NCI-H2029 treated with DMSO at 0.1 percent for 48 hours (cell line): Measurements from ENCODE around the gene MOCS1.

Source experiments
- DNase-seq: peaks from one replicate; lab custom pipeline; 2025; lab: John Stamatoyannopoulos, UW

MOCS1 gene

GRCh38 chr6:39902786-39903465, 31.3 kb downstream of the MOCS1 start:
- no peak for DNase-seq

DNA sequence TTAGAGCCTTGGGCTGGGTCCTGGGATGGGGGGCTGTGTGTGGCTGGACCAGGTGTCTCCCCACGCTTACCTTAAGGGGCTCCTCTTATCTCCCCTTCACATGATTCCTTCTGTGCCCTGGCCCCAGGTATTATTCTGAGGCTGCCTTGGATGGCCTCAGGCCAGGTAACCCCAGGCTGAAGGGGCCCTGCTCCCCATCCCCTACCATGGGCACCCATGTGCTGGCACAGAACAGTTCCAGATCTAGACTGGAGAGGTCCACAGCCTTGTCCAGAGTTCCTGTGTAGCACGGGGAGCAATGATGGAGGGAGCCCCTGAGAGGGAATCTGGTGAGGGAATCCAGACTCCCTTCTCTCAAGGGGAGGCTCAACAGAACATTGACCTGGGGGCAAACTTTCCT, 32.1 kb downstream of the MOCS1 start:
- DNase-seq, result no peak

- no peak for DNase-seq
These were observed 32.6 kb downstream of the MOCS1 start for GRCh38 chr6:39901670-39902069.

- DNase-seq, result no peak
These were observed 33.1 kb downstream of the MOCS1 start for GRCh38 chr6:39901116-39901655.

DNA sequence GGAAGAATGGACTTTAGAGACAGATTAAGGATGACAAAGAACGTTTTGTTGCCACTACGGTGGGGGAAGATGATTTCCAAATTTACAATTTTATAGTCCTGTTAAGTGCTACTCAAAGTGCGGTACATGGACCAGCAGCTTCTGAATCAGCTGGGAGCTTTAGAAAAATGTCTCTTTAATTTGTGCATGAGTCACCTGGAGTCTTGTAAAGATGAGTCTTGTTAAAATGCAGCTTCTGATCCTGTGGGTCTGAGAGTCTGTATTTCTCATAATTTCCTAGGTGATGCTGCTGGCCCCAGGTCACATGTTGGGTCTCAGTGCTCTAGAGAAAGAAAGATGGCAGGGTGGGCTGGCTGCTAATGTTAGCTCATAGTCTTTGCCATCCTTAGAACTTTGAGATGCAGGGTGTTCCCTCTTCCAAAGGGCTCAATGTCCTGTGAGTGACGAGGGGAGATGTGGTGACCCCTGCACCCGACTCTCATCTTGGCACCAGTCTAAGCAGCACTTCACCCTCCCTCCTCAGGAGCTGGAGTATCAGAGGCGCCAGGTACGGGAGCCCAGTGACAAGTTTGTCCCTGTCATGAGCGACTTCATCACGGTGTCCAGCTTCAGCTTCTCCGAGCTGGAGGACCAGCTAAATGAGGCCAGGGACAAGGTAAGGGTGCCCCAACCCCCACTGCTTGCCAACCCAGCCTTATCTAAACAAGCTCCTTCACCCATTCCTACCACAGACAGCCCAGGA, 34.5 kb downstream of the MOCS1 start:
- no peak for DNase-seq

GRCh38 chr6:39898625-39899024, 35.6 kb downstream of the MOCS1 start:
- DNase-seq, result no peak

DNA sequence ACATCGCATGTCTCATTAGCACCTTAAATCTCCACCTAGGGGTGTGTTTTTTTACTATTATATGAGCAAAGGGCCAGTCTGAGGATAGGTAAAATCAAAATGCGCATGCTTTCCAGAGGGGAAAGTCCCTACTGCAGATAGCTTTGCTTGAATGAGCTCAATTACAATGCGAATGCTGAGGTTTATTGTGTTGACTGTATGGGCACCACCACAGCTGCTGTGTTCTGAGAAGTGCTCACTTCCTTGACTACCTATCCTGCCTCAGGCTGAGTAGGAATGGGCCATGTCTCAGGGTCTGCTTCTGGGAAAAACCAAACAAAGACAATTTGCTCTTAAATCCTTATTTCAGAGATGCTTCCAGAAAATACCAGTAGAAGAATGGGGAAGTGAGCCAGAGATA, 36.6 kb downstream of the MOCS1 start:
- no peak for DNase-seq

- no peak for DNase-seq
These were observed 37.6 kb downstream of the MOCS1 start for GRCh38 chr6:39896701-39897100.

DNA sequence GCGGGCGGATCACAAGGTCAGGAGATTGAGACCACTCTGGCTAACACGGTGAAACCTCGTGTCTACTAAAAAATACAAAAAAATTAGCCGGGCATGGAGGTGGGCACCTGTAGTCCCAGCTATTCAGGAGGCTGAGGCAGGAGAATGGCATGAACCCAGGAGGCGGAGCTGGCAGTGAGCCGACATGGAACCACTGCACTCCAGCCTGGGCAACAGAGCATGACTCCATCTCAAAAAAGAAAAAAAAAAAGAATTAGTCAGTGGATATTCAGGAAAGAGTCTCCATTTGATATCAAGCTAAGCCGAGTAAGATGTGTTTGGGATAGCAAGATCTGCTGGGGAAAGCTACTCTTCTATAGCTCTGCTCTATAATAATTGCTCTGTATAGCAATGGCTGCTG, 41.0 kb downstream of the MOCS1 start:
- no peak for DNase-seq

- no peak for DNase-seq
These were observed 41.7 kb downstream of the MOCS1 start for GRCh38 chr6:39892490-39893129.

DNA sequence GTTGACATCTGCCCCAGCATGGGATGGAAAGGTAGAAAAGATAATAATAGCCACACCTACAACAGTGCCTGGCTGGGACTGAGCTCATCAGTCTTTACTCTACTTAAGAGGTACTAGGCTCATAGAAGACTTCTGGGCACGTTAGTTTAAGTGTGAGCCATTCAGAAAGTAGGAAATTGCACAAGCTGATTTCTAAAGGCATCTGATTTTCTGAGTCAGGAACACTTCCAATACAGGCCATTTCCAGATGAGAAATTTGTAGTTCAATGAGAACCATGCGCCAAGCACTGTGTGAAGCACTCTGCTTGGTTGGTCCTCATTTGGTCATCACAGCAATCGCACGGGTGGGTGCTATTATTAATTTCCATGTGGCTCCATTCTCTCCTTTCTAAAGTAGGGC, 42.3 kb downstream of the MOCS1 start:
- no peak for DNase-seq

GRCh38 chr6:39891353-39891752, 42.9 kb downstream of the MOCS1 start:
- no peak for DNase-seq

GRCh38 chr6:39889229-39889628, 45.0 kb downstream of the MOCS1 start:
- no peak for DNase-seq

DNA sequence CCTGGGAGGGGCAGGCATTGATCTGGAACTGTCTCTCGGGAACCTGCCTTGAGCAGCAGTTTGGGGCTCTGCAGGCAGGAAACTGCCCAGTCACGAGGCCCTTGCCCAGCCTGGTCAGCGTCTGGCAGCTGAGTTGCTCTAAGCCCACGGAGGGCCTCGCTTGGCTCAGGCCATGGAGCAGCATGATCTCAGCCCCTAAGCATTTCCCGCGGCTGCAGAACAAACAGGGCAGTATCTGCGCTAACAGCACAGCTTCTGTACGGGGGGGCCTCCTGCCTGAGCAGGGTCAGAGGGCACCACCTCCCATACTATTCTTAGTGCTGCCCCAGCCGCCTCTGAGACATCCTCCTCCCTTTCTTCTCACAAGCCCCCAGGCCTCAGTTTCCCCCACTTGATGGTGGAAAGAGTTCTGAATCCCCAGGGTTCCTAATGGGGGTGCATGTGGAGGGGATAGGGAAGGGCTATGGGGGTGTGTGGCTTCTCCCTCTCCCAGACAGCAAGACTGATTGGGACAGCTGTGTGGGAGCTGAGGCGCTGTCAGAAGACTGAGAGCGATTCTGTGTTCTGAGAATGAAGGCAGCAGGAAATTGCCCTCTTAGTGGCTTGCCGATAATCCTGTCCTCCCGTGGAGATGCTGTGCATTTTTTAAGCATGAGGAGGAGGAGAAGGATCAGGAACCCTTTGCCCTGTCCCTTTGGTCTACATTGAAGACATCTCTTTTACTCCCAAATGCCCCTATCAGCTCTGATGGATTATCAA, 46.4 kb downstream of the MOCS1 start:
- DNase-seq, result no peak

GRCh38 chr6:39886871-39887270, 47.4 kb downstream of the MOCS1 start:
- DNase-seq, result no peak

- no peak for DNase-seq
These were observed 48.6 kb downstream of the MOCS1 start for GRCh38 chr6:39885691-39886090.

GRCh38 chr6:39884696-39885095, 49.6 kb downstream of the MOCS1 start:
- DNase-seq, result no peak

DNA sequence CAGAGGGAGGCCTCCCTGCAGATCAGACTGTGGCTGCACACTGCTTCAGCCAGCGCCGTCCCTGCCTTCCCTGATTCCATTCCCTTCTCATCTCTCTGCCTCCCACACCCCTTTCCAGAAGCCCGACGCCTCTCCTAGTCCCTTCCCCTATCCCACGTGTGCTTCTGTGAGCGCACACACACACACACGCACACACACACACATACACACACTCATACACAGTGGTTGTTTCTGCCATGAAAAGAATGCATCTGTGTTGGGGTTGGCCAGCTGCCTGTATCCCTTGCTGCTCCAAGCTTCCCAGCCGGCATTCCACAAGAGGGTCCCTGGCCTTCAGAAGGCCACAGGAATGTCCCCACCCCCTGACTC, 51.7 kb downstream of the MOCS1 start:
- no peak for DNase-seq

DNA sequence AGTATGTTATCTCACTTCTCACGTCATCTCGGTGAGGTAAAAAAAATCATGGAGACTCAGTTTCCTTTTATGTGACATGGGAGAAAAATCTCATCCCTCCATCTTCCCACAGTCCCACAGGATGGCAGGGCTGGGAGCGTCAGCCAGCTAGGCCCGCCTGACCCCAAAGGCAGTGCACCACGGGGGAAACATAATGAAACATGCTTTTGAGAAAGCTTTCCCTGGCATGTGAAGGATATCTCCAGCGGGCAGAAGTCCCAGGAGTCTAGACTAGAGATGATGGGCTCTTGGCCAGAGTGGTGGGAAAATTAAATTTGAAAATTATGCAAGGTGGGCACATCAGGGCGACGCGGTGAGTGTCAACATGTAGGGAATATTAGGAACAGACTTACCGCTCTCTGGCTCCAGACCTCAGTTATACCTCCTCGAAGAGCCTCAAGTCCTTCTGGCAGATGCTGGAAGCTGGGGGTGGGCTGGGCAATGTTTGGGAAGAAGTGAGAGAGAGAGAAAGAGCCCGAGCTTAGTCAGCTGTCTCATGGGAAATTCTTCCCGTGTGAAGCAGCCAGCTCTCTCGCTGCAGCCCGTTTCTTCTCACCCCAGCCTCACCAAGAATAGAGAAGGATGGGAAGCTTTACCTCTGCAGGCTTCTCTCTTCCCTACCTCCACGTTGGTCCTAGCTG, 52.3 kb downstream of the MOCS1 start:
- no peak for DNase-seq

- no peak for DNase-seq
These were observed 53.7 kb downstream of the MOCS1 start for GRCh38 chr6:39880594-39880993.

DNA sequence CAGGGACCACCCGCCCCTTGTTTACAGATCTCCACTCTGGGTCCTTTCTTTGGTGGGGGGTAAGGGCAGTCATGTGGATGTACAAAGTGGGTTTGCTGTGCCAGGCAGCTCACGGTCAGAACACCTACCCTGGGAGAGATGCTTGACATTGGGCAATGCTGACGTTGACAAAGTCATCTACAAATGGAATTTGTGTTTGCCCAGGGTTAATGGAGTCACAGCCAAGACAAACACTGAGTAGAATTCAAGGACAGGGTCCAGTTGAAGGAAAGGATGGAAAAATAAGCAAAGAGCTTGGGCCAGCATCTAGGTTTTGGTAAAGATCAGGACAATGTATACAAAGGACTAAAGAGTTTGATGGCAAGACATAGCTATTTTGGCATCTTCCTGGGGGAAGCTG, 54.7 kb downstream of the MOCS1 start:
- no peak for DNase-seq

- DNase-seq, result no peak
These were observed 57.4 kb downstream of the MOCS1 start for GRCh38 chr6:39876826-39877225.
